CD4-positive, CD25-positive, alpha-beta regulatory T cell (primary cell): ENCODE data around the gene PRAC1. TPM values are rescaled to one million over a fixed set of nuclear protein-coding genes. Genes with fewer than 3 reads are reported as not detected.
A peak's percentile ranks its signal among the peaks of the same experiment; 100 is the strongest.

Experiments
- ATAC-seq, 2 donors: fragments of 150-1000 bp; cut with Tn5 transposase; one replicate each; pipeline ENCODE4 v1.10.0; 2021; ENCODE audit warnings: low read depth in 2 of 2, moderate number of reproducible peaks in 2 of 2, moderate library complexity in 1 of 2
- DNase-seq, 3 donors: peaks; one replicate each; pipeline versions ENCODE4 v3.0.0 to v3.0.0-alpha.2; 2012 to 2022; ENCODE audit warnings: mixed read lengths in 1 of 3
- H3K27ac ChIP-seq: one replicate; pipeline ENCODE4 v1.7.0; 2013; ENCODE audit warnings: mild to moderate bottlenecking, low read length; ENCODE audit not compliant: insufficient read depth, poor library complexity, severe bottlenecking
- H3K27me3 ChIP-seq: one replicate; pipeline ENCODE4 v1.7.0; 2013; ENCODE audit warnings: low read length; ENCODE audit not compliant: control insufficient read depth, insufficient read depth
- H3K36me3 ChIP-seq: one replicate; pipeline ENCODE4 v1.7.0; 2013; ENCODE audit warnings: mild to moderate bottlenecking, low read length, moderate library complexity; ENCODE audit not compliant: control insufficient read depth, insufficient read depth
- H3K4me1 ChIP-seq: 2 replicates; pipeline ENCODE4 v1.7.0; 2013; ENCODE audit warnings: mild to moderate bottlenecking, low read length; ENCODE audit not compliant: insufficient read depth, control insufficient read depth, poor library complexity, severe bottlenecking
- H3K4me3 ChIP-seq: one replicate; pipeline ENCODE4 v1.7.0; 2013; ENCODE audit warnings: low read depth, mild to moderate bottlenecking, low read length, moderate library complexity
- H3K9me3 ChIP-seq, 2 experiments: 1 replicate in 1 of 2; 2 replicates in 1 of 2; pipeline ENCODE4 v1.7.0; 2013; ENCODE audit warnings: low read length in 2 of 2, mild to moderate bottlenecking in 1 of 2, moderate library complexity in 1 of 2; ENCODE audit not compliant: control insufficient read depth in 2 of 2
- H3K27ac Mint-ChIP-seq, 3 donors: one replicate each; pipeline ENCODE4 v1.8.0; 2020 to 2022; ENCODE audit warnings: mild to moderate bottlenecking in 3 of 3, mixed read lengths in 3 of 3, moderate library complexity in 2 of 3
- H3K27me3 Mint-ChIP-seq: one replicate; pipeline ENCODE4 v1.8.0; 2022; ENCODE audit warnings: mild to moderate bottlenecking, mixed read lengths
- H3K36me3 Mint-ChIP-seq: one replicate; pipeline ENCODE4 v1.8.0; 2020; ENCODE audit warnings: mixed read lengths
- H3K4me1 Mint-ChIP-seq, 4 donors: one replicate each; pipeline ENCODE4 v1.8.0; 2020 to 2022; ENCODE audit warnings: mixed read lengths in 4 of 4, mild to moderate bottlenecking in 1 of 4
- H3K4me3 Mint-ChIP-seq, 4 donors: one replicate each; pipeline ENCODE4 v1.8.0; 2020 to 2022; ENCODE audit warnings: mild to moderate bottlenecking in 4 of 4, mixed read lengths in 4 of 4, moderate library complexity in 3 of 4
- H3K9me3 Mint-ChIP-seq, 7 donors: one replicate each; pipeline ENCODE4 v1.8.0; 2020 to 2022; ENCODE audit warnings: mixed read lengths in 7 of 7, mild to moderate bottlenecking in 3 of 7, moderate library complexity in 2 of 7
- polyA plus RNA-seq, 4 donors: library from polyadenylated mRNA; unstranded; fragments of 300-500 nt; fragmentation: Illumina TruSeq; gene quantifications; one replicate each; pipeline ENCODE4 v1.2.3, GENCODE V29; 2021
- total RNA-seq: library from RNA; stranded (reverse); gene quantifications from one replicate; pipeline ENCODE4 v1.2.3, GENCODE V29; 2022

The PRAC1 gene
- total and polyA plus RNA-seq, 5 donors from 2014 or later, result not detected

DNA sequence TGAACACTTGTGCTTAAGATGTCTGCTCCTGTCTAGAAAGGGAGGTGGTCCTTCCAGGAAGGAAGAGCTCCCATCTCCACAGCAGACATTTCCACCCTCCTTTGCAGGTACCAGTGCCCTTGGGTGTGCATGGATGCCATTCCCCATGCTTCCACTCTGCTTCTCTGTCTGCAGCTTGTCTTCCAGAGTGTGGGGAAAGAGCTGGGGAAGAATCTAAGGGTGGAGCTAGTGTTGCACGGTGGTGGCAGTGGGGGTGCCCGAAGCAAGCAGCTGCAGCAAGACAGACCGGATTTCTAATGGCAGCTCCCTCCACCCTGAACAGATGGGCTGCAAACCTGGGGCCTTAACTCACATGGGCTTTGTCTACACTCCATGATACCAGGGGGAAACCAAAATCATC, 28.9 kb upstream of the PRAC1 start:
- ATAC-seq, result no peak
- H3K4me3 ChIP-seq, result no peak overlapping the region
- peaks cover 71% of the 10 kb centered on the region for H3K27me3 ChIP-seq
- H3K4me3 Mint-ChIP-seq, result peak overlapping the region in 1 of 4 donors; percentile 66
- H3K4me1 Mint-ChIP-seq, result peaks cover 0 to 34% (median 17%) of the 10 kb centered on the region in 4 donors
- H3K36me3 Mint-ChIP-seq, result no peaks in the 10 kb centered on the region
- no peaks in the 10 kb centered on the region for H3K36me3 ChIP-seq
- peaks cover 5 to 7% of the 10 kb centered on the region in 2 experiments for H3K9me3 ChIP-seq
- peaks cover 17% of the 10 kb centered on the region for H3K4me1 ChIP-seq
- peaks cover 0 to 10% (median 0%) of the 10 kb centered on the region in 7 donors for H3K9me3 Mint-ChIP-seq
- DNase-seq, result no peak
- H3K27me3 Mint-ChIP-seq, result peaks cover 98% of the 10 kb centered on the region
- H3K27ac Mint-ChIP-seq, result no peak overlapping the region
- no peak overlapping the region for H3K27ac ChIP-seq

GRCh38 chr17:48749621-48750553, 27.6 kb upstream of the PRAC1 start:
- Histone ChIP-seq H3K36me3 (no peaks in the 10 kb centered on the region), H3K27me3 (peaks cover 72% of the 10 kb centered on the region), H3K27ac (no peak overlapping the region), H3K4me1 (peaks cover 12% of the 10 kb centered on the region), H3K9me3 (peaks cover 5 to 7% of the 10 kb centered on the region in 2 experiments), H3K4me3 (no peak overlapping the region)
- peaks cover 0 to 10% (median 0%) of the 10 kb centered on the region in 7 donors for H3K9me3 Mint-ChIP-seq
- no peak for DNase-seq
- no peak overlapping the region for H3K4me3 Mint-ChIP-seq
- H3K36me3 Mint-ChIP-seq, result no peaks in the 10 kb centered on the region
- peaks cover 0 to 34% (median 17%) of the 10 kb centered on the region in 4 donors for H3K4me1 Mint-ChIP-seq
- no peak overlapping the region for H3K27ac Mint-ChIP-seq
- H3K27me3 Mint-ChIP-seq, result peaks cover 98% of the 10 kb centered on the region
- ATAC-seq, result no peak

DNA sequence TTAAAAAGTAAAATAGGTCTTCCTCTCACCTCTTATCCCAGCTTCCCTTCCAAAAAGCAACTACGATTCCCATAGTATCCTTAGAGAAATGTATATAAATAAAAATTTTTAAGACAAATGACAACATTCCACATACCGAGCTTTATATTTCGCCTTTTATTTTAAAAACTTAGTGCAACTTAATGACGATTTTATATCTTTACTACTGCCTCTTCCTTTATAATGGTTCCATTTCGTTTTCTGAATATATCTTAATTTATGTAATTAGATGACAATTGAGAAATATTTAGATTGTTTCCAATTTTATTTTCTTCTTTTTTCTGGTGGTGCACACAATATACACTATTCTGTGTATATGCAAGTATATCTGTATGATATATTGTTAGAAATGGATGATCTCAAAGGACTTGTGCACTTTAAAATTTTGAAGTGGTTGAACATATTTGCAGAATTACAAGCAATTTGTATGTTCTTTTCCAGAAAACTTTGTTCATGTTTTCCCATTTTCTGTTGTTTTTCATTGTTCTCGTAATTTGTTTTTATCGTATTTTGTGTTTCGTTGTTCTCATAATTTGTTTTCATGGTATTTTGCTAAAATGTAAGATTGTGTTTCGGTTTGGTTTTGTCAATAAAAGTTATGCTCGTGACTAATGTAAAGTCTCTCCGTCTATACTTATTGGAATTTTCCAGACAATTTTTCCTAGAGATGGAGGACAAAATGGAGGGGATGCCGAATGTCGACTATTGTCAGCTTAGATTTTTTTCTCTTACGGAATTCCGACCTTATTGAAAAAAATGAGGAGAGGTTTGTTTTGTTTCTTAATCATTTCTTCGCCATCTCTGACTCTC, 26.6 kb upstream of the PRAC1 start:
- Histone ChIP-seq H3K4me1 (peaks cover 5% of the 10 kb centered on the region), H3K36me3 (no peaks in the 10 kb centered on the region), H3K27ac (no peak overlapping the region), H3K9me3 (peaks cover 5 to 7% of the 10 kb centered on the region in 2 experiments), H3K27me3 (peaks cover 71% of the 10 kb centered on the region), H3K4me3 (no peak overlapping the region)
- DNase-seq (no peak), ATAC-seq (no peak)
- peaks cover 98% of the 10 kb centered on the region for H3K27me3 Mint-ChIP-seq
- H3K4me3 Mint-ChIP-seq, result no peak overlapping the region
- H3K36me3 Mint-ChIP-seq, result no peaks in the 10 kb centered on the region
- peaks cover 0 to 29% (median 18%) of the 10 kb centered on the region in 4 donors for H3K4me1 Mint-ChIP-seq
- peaks cover 0 to 10% (median 0%) of the 10 kb centered on the region in 7 donors for H3K9me3 Mint-ChIP-seq
- peak overlapping the region in 1 of 3 donors; percentile 48 for H3K27ac Mint-ChIP-seq

- Histone ChIP-seq H3K36me3 (no peaks in the 10 kb centered on the region), H3K9me3 (peaks cover 5 to 7% of the 10 kb centered on the region in 2 experiments), H3K4me1 (peaks cover 5% of the 10 kb centered on the region), H3K4me3 (no peak overlapping the region), H3K27ac (no peak overlapping the region), H3K27me3 (peaks cover 70% of the 10 kb centered on the region)
- ATAC-seq (no peak), DNase-seq (no peak)
- Mint-ChIP-seq H3K36me3 (no peaks in the 10 kb centered on the region), H3K4me3 (no peak overlapping the region), H3K27ac (no peak overlapping the region), H3K4me1 (peaks cover 0 to 26% (median 12%) of the 10 kb centered on the region in 4 donors), H3K9me3 (peaks cover 0 to 11% (median 0%) of the 10 kb centered on the region in 7 donors), H3K27me3 (peaks cover 98% of the 10 kb centered on the region)
These were observed 25.4 kb upstream of the PRAC1 start for GRCh38 chr17:48747445-48748363.

- H3K4me1 ChIP-seq, result peaks cover 5% of the 10 kb centered on the region
- peak overlapping the region in 2 of 4 donors; percentile 17 to 27 for H3K4me3 Mint-ChIP-seq
- no peak overlapping the region for H3K4me3 ChIP-seq
- no peaks in the 10 kb centered on the region for H3K36me3 ChIP-seq
- H3K27ac ChIP-seq, result no peak overlapping the region
- peaks cover 98% of the 10 kb centered on the region for H3K27me3 Mint-ChIP-seq
- H3K36me3 Mint-ChIP-seq, result no peaks in the 10 kb centered on the region
- H3K4me1 Mint-ChIP-seq, result peaks cover 0 to 26% (median 11%) of the 10 kb centered on the region in 4 donors
- no peak for ATAC-seq
- no peak for DNase-seq
- peak overlapping the region in 1 of 3 donors; percentile 56 for H3K27ac Mint-ChIP-seq
- H3K9me3 Mint-ChIP-seq, result peaks cover 0 to 13% (median 0%) of the 10 kb centered on the region in 7 donors
- H3K27me3 ChIP-seq, result peaks cover 71% of the 10 kb centered on the region
- peaks cover 5 to 7% of the 10 kb centered on the region in 2 experiments for H3K9me3 ChIP-seq
These were observed 24.7 kb upstream of the PRAC1 start for GRCh38 chr17:48746916-48747444.

- ATAC-seq (no peak), DNase-seq (no peak)
- Histone ChIP-seq H3K4me1 (peaks cover 5% of the 10 kb centered on the region), H3K27ac (no peak overlapping the region), H3K36me3 (no peaks in the 10 kb centered on the region), H3K27me3 (peaks cover 62% of the 10 kb centered on the region), H3K9me3 (peaks cover 5 to 7% of the 10 kb centered on the region in 2 experiments), H3K4me3 (no peak overlapping the region)
- Mint-ChIP-seq H3K4me1 (peaks cover 0 to 20% (median 7%) of the 10 kb centered on the region in 4 donors), H3K9me3 (peaks cover 0 to 14% (median 0%) of the 10 kb centered on the region in 7 donors), H3K27me3 (peaks cover 98% of the 10 kb centered on the region), H3K36me3 (no peaks in the 10 kb centered on the region), H3K27ac (peak overlapping the region in 1 of 3 donors; percentile 43), H3K4me3 (no peak overlapping the region)
These were observed 23.3 kb upstream of the PRAC1 start for GRCh38 chr17:48745381-48746275.
